T-cell (primary cell): ENCODE data around the gene THADA. TPM values are rescaled to one million over a fixed set of nuclear protein-coding genes. Genes with fewer than 3 reads are reported as not detected.
A peak's percentile ranks its signal among the peaks of the same experiment; 100 is the strongest.

Experiments used
- ATAC-seq, 4 experiments: fragments of 200-7000 bp in 3 of 4; fragments of 150-1000 bp in 1 of 4; cut with Tn5 transposase; replicated peaks in 1 of 4; 1 replicate in 3 of 4; 2 replicates in 1 of 4; pipeline ENCODE4 v1.10.0; 2021; ENCODE audit warnings: moderate library complexity in 3 of 4, mild to moderate bottlenecking in 2 of 4, moderate number of reproducible peaks in 1 of 4
- CTCF ChIA-PET, 2 donors: fragments of 300-600 bp; sonication (Branson Sonifier 250); formaldehyde crosslinking; loops; one replicate each; lab custom pipeline; 2022; ENCODE audit warnings: antibody characterized with exemption in 2 of 2; lab: Charles Lee
- POLR2A ChIA-PET, 2 donors: fragments of 300-600 bp; sonication (Branson Sonifier 250); formaldehyde crosslinking; loops; one replicate each; lab custom pipeline; 2022; ENCODE audit warnings: antibody characterized with exemption in 2 of 2; lab: Charles Lee
- DNase-seq, 35 experiments: peaks; one replicate each; pipeline versions ENCODE4 v3.0.0 to v3.0.0-alpha.2; 2013 to 2023
- H3K27ac ChIP-seq: one replicate; pipeline ENCODE4 v1.5.1; 2013; ENCODE audit warnings: low read length
- H3K27me3 ChIP-seq, 2 experiments: replicated peaks in 1 of 2; 1 replicate in 1 of 2; 2 replicates in 1 of 2; pipeline versions ENCODE4 v1.6.1 to v1.7.0; 2013; ENCODE audit warnings: low read length in 1 of 2, mixed read lengths in 1 of 2; ENCODE audit not compliant: control insufficient read depth in 2 of 2, insufficient read depth in 2 of 2; ENCODE audit errors: extremely low read depth in 1 of 2
- H3K36me3 ChIP-seq, 2 donors: 1 replicate in 1 of 2; 2 replicates in 1 of 2; pipeline versions ENCODE4 v1.6.1 to v1.7.0; 2013; ENCODE audit warnings: low read length in 1 of 2; ENCODE audit not compliant: control insufficient read depth in 2 of 2, insufficient read depth in 1 of 2; ENCODE audit errors: extremely low read depth in 1 of 2
- H3K4me1 ChIP-seq, 2 experiments: 1 replicate in 1 of 2; 2 replicates in 1 of 2; pipeline versions ENCODE4 v1.6.1 to v1.7.0; 2013; ENCODE audit warnings: low read length in 2 of 2, mixed read lengths in 1 of 2; ENCODE audit not compliant: insufficient read depth in 2 of 2, control insufficient read depth in 1 of 2; ENCODE audit errors: extremely low read depth in 1 of 2
- H3K4me3 ChIP-seq, 2 donors: 1 replicate in 1 of 2; 2 replicates in 1 of 2; pipeline versions ENCODE4 v1.5.1 to v1.7.0; 2013; ENCODE audit warnings: mild to moderate bottlenecking in 2 of 2, low read length in 1 of 2, moderate library complexity in 1 of 2; ENCODE audit not compliant: control insufficient read depth in 1 of 2; ENCODE audit errors: extremely low read depth in 1 of 2
- H3K9me3 ChIP-seq: 2 replicates; pipeline ENCODE4 v1.7.0; 2013
- H3K27ac Mint-ChIP-seq, 2 donors: one replicate each; pipeline ENCODE4 v1.8.0; 2020 to 2021; ENCODE audit warnings: mild to moderate bottlenecking in 2 of 2, mixed read lengths in 2 of 2
- H3K27me3 Mint-ChIP-seq, 2 donors: one replicate each; pipeline ENCODE4 v1.8.0; 2021 to 2022; ENCODE audit warnings: mixed read lengths in 2 of 2
- H3K36me3 Mint-ChIP-seq: one replicate; pipeline ENCODE4 v1.8.0; 2021; ENCODE audit warnings: mixed read lengths
- H3K4me1 Mint-ChIP-seq, 3 donors: one replicate each; pipeline ENCODE4 v1.8.0; 2020 to 2022; ENCODE audit warnings: mixed read lengths in 3 of 3, mild to moderate bottlenecking in 1 of 3
- H3K4me3 Mint-ChIP-seq, 3 donors: one replicate each; pipeline ENCODE4 v1.8.0; 2020 to 2022; ENCODE audit warnings: mild to moderate bottlenecking in 3 of 3, mixed read lengths in 3 of 3, moderate library complexity in 3 of 3
- H3K9me3 Mint-ChIP-seq, 3 donors: one replicate each; pipeline ENCODE4 v1.8.0; 2020 to 2022; ENCODE audit warnings: mixed read lengths in 3 of 3
- WGBS: methylation state at CpG from one replicate; pipeline ENCODE4 v1.1.5; 2013; ENCODE audit warnings: missing lambda C conversion rate; ENCODE audit not compliant: insufficient coverage; 5-methylcytosine and 5-hydroxymethylcytosine counted together
- total RNA-seq, 35 experiments: library from RNA in 6 of 35; stranded (reverse) in 6 of 35; fragments of 120-200 nt in 1 of 35; gene quantifications; one replicate each; pipeline versions ENCODE4 v1.2.1 to v1.2.4 and lab custom pipeline; 2013 to 2026

Gene THADA
- total RNA-seq, 5 donors from 2014 or later (not counting 1 experiment from before 2014, with no cell fraction given) = 36.4 to 50.5 (median 40.6) TPM

GRCh38 chr2:43209204-43209717, 386.6 kb downstream of the THADA start:
- no peak overlapping the region for H3K4me3 ChIP-seq
- peak overlapping the region in 1 of 2 donors; percentile 52 for H3K27ac Mint-ChIP-seq
- no peaks in the 10 kb centered on the region for H3K9me3 ChIP-seq
- peaks cover 43 to 61% (median 44%) of the 10 kb centered on the region in 3 donors for H3K4me1 Mint-ChIP-seq
- ATAC-seq (no peak), DNase-seq (no peak)
- H3K4me1 ChIP-seq = peaks cover 23 to 32% of the 10 kb centered on the region in 2 experiments
- H3K36me3 ChIP-seq = no peaks in the 10 kb centered on the region
- 81% methylated on average over 4 of the region's 5 CpGs for WGBS
- CTCF ChIA-PET = interaction anchor here (0.7 to 1.2 kb wide), 2 partner anchors 20 to 33 kb away, joined by 3 read pairs; no protein-coding TSS in a partner anchor
- no peaks in the 10 kb centered on the region for H3K27me3 ChIP-seq
- POLR2A ChIA-PET = no interaction called here
- peaks cover 4% of the 10 kb centered on the region for H3K36me3 Mint-ChIP-seq
- H3K27me3 Mint-ChIP-seq = no peaks in the 10 kb centered on the region
- no peak overlapping the region for H3K27ac ChIP-seq
- no peaks in the 10 kb centered on the region for H3K9me3 Mint-ChIP-seq
- peak overlapping the region in 1 of 3 donors; percentile 30 for H3K4me3 Mint-ChIP-seq

- CTCF ChIA-PET = no interaction called here
Observed at GRCh38 chr2:43207553-43208300, 388.1 kb downstream of the THADA start.

GRCh38 chr2:43206602-43207001, 389.2 kb downstream of the THADA start:
- ATAC-seq (no peak), DNase-seq (no peak)
- Histone ChIP-seq H3K4me3 (no peak overlapping the region), H3K9me3 (no peaks in the 10 kb centered on the region), H3K36me3 (no peaks in the 10 kb centered on the region), H3K27me3 (no peaks in the 10 kb centered on the region), H3K27ac (no peak overlapping the region), H3K4me1 (peaks cover 12 to 33% of the 10 kb centered on the region in 2 experiments)
- H3K27me3 Mint-ChIP-seq = no peaks in the 10 kb centered on the region
- H3K4me3 Mint-ChIP-seq = no peak overlapping the region
- H3K27ac Mint-ChIP-seq = no peak overlapping the region
- no peaks in the 10 kb centered on the region for H3K9me3 Mint-ChIP-seq
- peaks cover 37 to 66% (median 43%) of the 10 kb centered on the region in 3 donors for H3K4me1 Mint-ChIP-seq
- CTCF ChIA-PET = no interaction called here
- no peaks in the 10 kb centered on the region for H3K36me3 Mint-ChIP-seq
- POLR2A ChIA-PET = no interaction called here
- 100% methylated on average over 5 of the region's 7 CpGs for WGBS

More at GRCh38 chr2:43207553-43208300, 388.1 kb downstream of the THADA start:
- peak overlapping the region in 1 of 2 donors; percentile 55 for H3K27ac Mint-ChIP-seq
- DNase-seq (no peak), ATAC-seq (no peak)
- no peaks in the 10 kb centered on the region for H3K27me3 ChIP-seq
- H3K9me3 Mint-ChIP-seq = no peaks in the 10 kb centered on the region
- H3K4me1 ChIP-seq = peaks cover 18 to 35% of the 10 kb centered on the region in 2 experiments
- POLR2A ChIA-PET = no interaction called here
- H3K4me3 Mint-ChIP-seq = no peak overlapping the region
- no peaks in the 10 kb centered on the region for H3K36me3 Mint-ChIP-seq
- H3K36me3 ChIP-seq = no peaks in the 10 kb centered on the region
- no peaks in the 10 kb centered on the region for H3K9me3 ChIP-seq
- 86% methylated on average over 7 of the region's 9 CpGs for WGBS
- H3K27ac ChIP-seq = no peak overlapping the region
- no peaks in the 10 kb centered on the region for H3K27me3 Mint-ChIP-seq
- H3K4me1 Mint-ChIP-seq = peaks cover 36 to 65% (median 42%) of the 10 kb centered on the region in 3 donors
- no peak overlapping the region for H3K4me3 ChIP-seq

GRCh38 chr2:43203373-43203772, 392.5 kb downstream of the THADA start:
- Histone ChIP-seq H3K36me3 (no peaks in the 10 kb centered on the region), H3K27ac (no peak overlapping the region), H3K4me1 (peaks cover 0 to 45% of the 10 kb centered on the region in 2 experiments), H3K27me3 (no peaks in the 10 kb centered on the region), H3K4me3 (no peak overlapping the region), H3K9me3 (no peaks in the 10 kb centered on the region)
- ChIA-PET POLR2A (interaction anchor here in 1 of 2 donors (0.5 kb wide), 1 partner anchor 13 kb away, joined by 3 read pairs; no protein-coding TSS in a partner anchor), CTCF (no interaction called here)
- Mint-ChIP-seq H3K4me1 (peaks cover 31 to 65% (median 43%) of the 10 kb centered on the region in 3 donors), H3K4me3 (no peak overlapping the region), H3K9me3 (no peaks in the 10 kb centered on the region), H3K27ac (no peak overlapping the region), H3K36me3 (no peaks in the 10 kb centered on the region), H3K27me3 (no peaks in the 10 kb centered on the region)
- WGBS = 91% methylated on average over 8 of the region's 11 CpGs
- DNase-seq = no peak
- no peak for ATAC-seq

GRCh38 chr2:43202289-43202688, 393.5 kb downstream of the THADA start:
- no peaks in the 10 kb centered on the region for H3K9me3 Mint-ChIP-seq
- no peaks in the 10 kb centered on the region for H3K36me3 ChIP-seq
- no peak for DNase-seq
- H3K4me1 Mint-ChIP-seq = peaks cover 28 to 59% (median 44%) of the 10 kb centered on the region in 3 donors
- H3K4me1 ChIP-seq = peaks cover 1 to 52% of the 10 kb centered on the region in 2 experiments
- H3K4me3 Mint-ChIP-seq = no peak overlapping the region
- 74% methylated on average over 2 of the region's 2 CpGs for WGBS
- no peak for ATAC-seq
- no peaks in the 10 kb centered on the region for H3K36me3 Mint-ChIP-seq
- POLR2A ChIA-PET = interaction anchor here in 1 of 2 donors (0.6 to 0.7 kb wide), 3 partner anchors 11 to 202 kb away, joined by 3 to 8 read pairs (median 5); no protein-coding TSS in a partner anchor
- H3K9me3 ChIP-seq = no peaks in the 10 kb centered on the region
- no peak overlapping the region for H3K27ac ChIP-seq
- H3K27ac Mint-ChIP-seq = no peak overlapping the region
- H3K4me3 ChIP-seq = no peak overlapping the region
- H3K27me3 Mint-ChIP-seq = no peaks in the 10 kb centered on the region
- CTCF ChIA-PET = interaction anchor here in 1 of 2 donors (0.6 kb wide), 1 partner anchor 36 kb away, joined by 3 read pairs; no protein-coding TSS in a partner anchor
- no peaks in the 10 kb centered on the region for H3K27me3 ChIP-seq

- H3K27ac ChIP-seq = no peak overlapping the region
- DNase-seq = no peak
- Mint-ChIP-seq H3K9me3 (peaks cover 0 to 2% (median 0%) of the 10 kb centered on the region in 3 donors), H3K4me3 (no peak overlapping the region), H3K27me3 (no peaks in the 10 kb centered on the region), H3K27ac (peak overlapping the region in 1 of 2 donors; percentile 78), H3K36me3 (no peaks in the 10 kb centered on the region), H3K4me1 (peaks cover 36 to 65% (median 52%) of the 10 kb centered on the region in 3 donors)
- peaks cover 9 to 58% of the 10 kb centered on the region in 2 experiments for H3K4me1 ChIP-seq
- no peaks in the 10 kb centered on the region for H3K27me3 ChIP-seq
- no peaks in the 10 kb centered on the region for H3K9me3 ChIP-seq
- no peak overlapping the region for H3K4me3 ChIP-seq
- WGBS = 20% methylated on average over 1 of the region's 4 CpGs
- POLR2A ChIA-PET = interaction anchor here in 1 of 2 donors (0.6 kb wide), 1 partner anchor 11 kb away, joined by 8 read pairs; no protein-coding TSS in a partner anchor
- CTCF ChIA-PET = interaction anchor here in 1 of 2 donors (0.6 kb wide), 2 partner anchors 20 to 35 kb away, joined by 3 to 5 read pairs; no protein-coding TSS in a partner anchor
- H3K36me3 ChIP-seq = no peaks in the 10 kb centered on the region
- no peak for ATAC-seq
Observed at GRCh38 chr2:43201497-43201896, 394.3 kb downstream of the THADA start.
